K562 (cell line): ENCODE results near the gene RAB39B. TPM values are rescaled to one million over a fixed set of nuclear protein-coding genes. Genes with fewer than 3 reads are reported as not detected.

Experiments used
- CBFA2T3 ChIP-seq: fragments of 450-650 bp; IDR thresholded peaks from 2 replicates; pipeline ENCODE4 v1.6.1; 2017
- CEBPG ChIP-seq, 3 experiments: fragments of 200-800 bp in 1 of 3; sonication (Bioruptor generic) in 1 of 3; sonication (generic) in 1 of 3; formaldehyde crosslinking in 1 of 3; IDR thresholded peaks in 2 of 3; conservative IDR thresholded peaks in 1 of 3; 2 replicates each; pipeline versions ENCODE4 v1.6.1 to v1.8.0; 2016 to 2022; ENCODE audit warnings: missing compliant biosample characterization in 2 of 3, missing genetic modification characterization in 2 of 3, mild to moderate bottlenecking in 1 of 3, missing genetic modification reagents in 1 of 3
- CHD1 ChIP-seq: fragments of 200-600 bp; sonication (generic); IDR thresholded peaks from one replicate; pipeline ENCODE4 v1.6.1; 2012; ENCODE audit warnings: mild to moderate bottlenecking, moderate library complexity, low read length, inconsistent platforms
- KLF1 ChIP-seq: fragments of 450-650 bp; IDR thresholded peaks from 2 replicates; pipeline ENCODE4 v1.6.1; 2016; ENCODE audit warnings: missing genetic modification characterization, missing compliant biosample characterization
- NELFE ChIP-seq: IDR thresholded peaks from 2 replicates; pipeline ENCODE4 v1.6.1; 2011; ENCODE audit warnings: mild to moderate bottlenecking; ENCODE audit not compliant: insufficient read depth, insufficient read length
- NEUROD1 ChIP-seq: fragments of 150-350 bp; IDR thresholded peaks from 2 replicates; pipeline ENCODE4 v1.6.1; 2014; ENCODE audit warnings: borderline replicate concordance, low read length, low read depth; ENCODE audit not compliant: partially characterized antibody
- PPARD ChIP-seq: fragments of 250-450 bp; sonication (Bioruptor Pico); IDR thresholded peaks from 2 replicates; pipeline ENCODE4 v1.8.0; 2022; ENCODE audit warnings: inconsistent platforms, mild to moderate bottlenecking, moderate library complexity
- SMAD3 ChIP-seq: fragments of 450-650 bp; formaldehyde crosslinking; conservative IDR thresholded peaks from 2 replicates; pipeline ENCODE4 v1.4.0; 2020; ENCODE audit warnings: mild to moderate bottlenecking
- STAT5B ChIP-seq: fragments of 250-450 bp; sonication (Bioruptor Pico); IDR thresholded peaks from 2 replicates; pipeline ENCODE4 v1.8.0; 2021; ENCODE audit warnings: mild to moderate bottlenecking, inconsistent platforms
- ZFX ChIP-seq: sonication (generic); formaldehyde crosslinking; IDR thresholded peaks from 2 replicates; pipeline ENCODE4 v1.8.0; 2022; ENCODE audit warnings: mild to moderate bottlenecking, missing genetic modification reagents, moderate library complexity
- ZNF146 ChIP-seq: IDR thresholded peaks from one replicate; pipeline ENCODE4 v1.6.1; 2018; ENCODE audit warnings: missing compliant biosample characterization; ENCODE audit not compliant: unreplicated experiment
- ZNF175 ChIP-seq: fragments of 200-800 bp; sonication (Bioruptor generic); IDR thresholded peaks from 2 replicates; pipeline ENCODE4 v1.6.1; 2016; ENCODE audit warnings: low read depth, mild to moderate bottlenecking, missing genetic modification characterization, missing compliant biosample characterization
- polyA plus RNA-seq, 8 experiments: library from polyadenylated mRNA; depleted of rRNA in 4 of 8; stranded (reverse) in 5 of 8; unstranded in 3 of 8; fragments of >200 nt; fragmentation: Nextera tagmentation in 2 of 8; fragmentation: Illumina TruSeq in 1 of 8; extraction: Ambion mirVana in 2 of 8; extraction: Trizol in 1 of 8; gene quantifications; 2 replicates each; pipeline versions ENCODE4 v1.2.1 to v1.2.3, GENCODE V29; 2011 to 2014; ENCODE audit warnings: inconsistent platforms in 1 of 8, missing spikeins in 1 of 8
- total RNA-seq, 7 experiments: library from RNA; depleted of rRNA in 6 of 7; stranded (reverse); fragments of >200 nt in 6 of 7; fragmentation: Illumina TruSeq in 2 of 7; extraction: Trizol in 2 of 7; gene quantifications; 2 replicates each; pipeline versions ENCODE4 v1.2.1 to v1.2.3, GENCODE V29; 2011 to 2021; ENCODE audit warnings: low replicate concordance in 1 of 7
- TF ChIP-seq, protein P1 (sequence below): fragments of 250-450 bp; sonication (Bioruptor Pico); IDR thresholded peaks from 2 replicates; pipeline ENCODE4 v1.9.0; 2021; ENCODE audit warnings: mild to moderate bottlenecking, inconsistent platforms
- TF ChIP-seq, protein P2 (sequence below): fragments of 250-450 bp; sonication (Bioruptor Pico); IDR thresholded peaks from 2 replicates; pipeline ENCODE4 v1.8.0; 2022; ENCODE audit warnings: moderate library complexity, mild to moderate bottlenecking, inconsistent platforms
- TF ChIP-seq, protein P3 (sequence below): fragments of 450-650 bp; IDR thresholded peaks from 2 replicates; pipeline ENCODE4 v1.6.1; 2018; ENCODE audit not compliant: partially characterized antibody
- TF ChIP-seq, protein P4 (sequence below): fragments of 250-450 bp; sonication (Bioruptor Pico); IDR thresholded peaks from 2 replicates; pipeline ENCODE4 v1.5.0; 2021; ENCODE audit warnings: mild to moderate bottlenecking, borderline replicate concordance
- TF ChIP-seq, protein P5 (sequence below): sonication (generic); IDR thresholded peaks from 2 replicates; pipeline ENCODE4 v1.6.1; 2016

Gene RAB39B
- total and polyA plus RNA-seq, 9 of the 15 experiments (the other 6 are each of a cell fraction or from before 2014, with no cell fraction given) = 0.04 to 0.07 (median 0.04) TPM; not detected in 6

DNA sequence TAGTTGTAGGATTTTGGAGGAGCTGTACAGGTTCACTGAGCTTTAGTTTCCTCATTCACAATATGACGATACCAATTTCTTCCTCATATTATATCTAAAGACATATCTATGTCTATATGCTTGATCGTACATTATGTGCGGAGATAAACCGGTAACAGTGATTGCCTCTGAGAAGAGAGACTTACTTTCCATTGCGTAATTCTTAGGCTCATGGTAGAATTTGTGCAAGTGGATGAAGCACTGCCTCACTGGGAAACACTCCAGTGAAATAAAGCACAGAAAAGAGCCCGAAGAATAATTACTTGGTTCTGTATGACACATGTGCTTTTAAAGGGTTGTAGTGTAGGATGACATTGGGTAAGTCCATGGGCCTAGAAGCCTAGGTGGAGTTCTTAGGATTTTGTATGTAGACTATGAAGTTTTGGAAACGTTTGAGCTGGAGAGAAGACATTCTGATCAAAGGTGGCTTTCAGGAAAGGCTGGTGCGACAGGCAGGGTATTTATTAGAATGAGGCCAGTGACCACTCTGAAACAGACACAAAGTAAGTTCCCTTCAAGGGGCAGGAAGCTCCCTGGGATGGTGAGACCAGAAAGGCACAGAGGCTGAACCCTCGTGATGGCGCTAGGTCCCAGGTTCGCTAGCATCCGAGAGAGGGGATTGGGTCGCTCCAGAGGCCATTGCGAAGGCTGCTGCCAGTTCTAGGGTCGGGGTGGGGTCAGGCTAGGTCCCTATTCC, 48.7 kb downstream of the RAB39B start (continued):
- TF ChIP-seq, protein P1, sequence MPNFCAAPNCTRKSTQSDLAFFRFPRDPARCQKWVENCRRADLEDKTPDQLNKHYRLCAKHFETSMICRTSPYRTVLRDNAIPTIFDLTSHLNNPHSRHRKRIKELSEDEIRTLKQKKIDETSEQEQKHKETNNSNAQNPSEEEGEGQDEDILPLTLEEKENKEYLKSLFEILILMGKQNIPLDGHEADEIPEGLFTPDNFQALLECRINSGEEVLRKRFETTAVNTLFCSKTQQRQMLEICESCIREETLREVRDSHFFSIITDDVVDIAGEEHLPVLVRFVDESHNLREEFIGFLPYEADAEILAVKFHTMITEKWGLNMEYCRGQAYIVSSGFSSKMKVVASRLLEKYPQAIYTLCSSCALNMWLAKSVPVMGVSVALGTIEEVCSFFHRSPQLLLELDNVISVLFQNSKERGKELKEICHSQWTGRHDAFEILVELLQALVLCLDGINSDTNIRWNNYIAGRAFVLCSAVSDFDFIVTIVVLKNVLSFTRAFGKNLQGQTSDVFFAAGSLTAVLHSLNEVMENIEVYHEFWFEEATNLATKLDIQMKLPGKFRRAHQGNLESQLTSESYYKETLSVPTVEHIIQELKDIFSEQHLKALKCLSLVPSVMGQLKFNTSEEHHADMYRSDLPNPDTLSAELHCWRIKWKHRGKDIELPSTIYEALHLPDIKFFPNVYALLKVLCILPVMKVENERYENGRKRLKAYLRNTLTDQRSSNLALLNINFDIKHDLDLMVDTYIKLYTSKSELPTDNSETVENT = no peak
- no peak for TF ChIP-seq NELFE
- no peak for TF ChIP-seq ZNF146
- no peak; the same call in 1 of the 2 replicates for TF ChIP-seq ZFX (CRISPR knock-in tag)
- no peak for TF ChIP-seq CHD1
- no peak for TF ChIP-seq SMAD3 (CRISPR knock-in tag)
- TF ChIP-seq, protein P2, sequence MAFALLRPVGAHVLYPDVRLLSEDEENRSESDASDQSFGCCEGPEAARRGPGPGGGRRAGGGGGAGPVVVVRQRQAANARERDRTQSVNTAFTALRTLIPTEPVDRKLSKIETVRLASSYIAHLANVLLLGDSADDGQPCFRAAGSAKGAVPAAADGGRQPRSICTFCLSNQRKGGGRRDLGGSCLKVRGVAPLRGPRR (CRISPR knock-in tag) = no peak
- no peak for TF ChIP-seq NEUROD1
- no peak for TF ChIP-seq STAT5B (CRISPR knock-in tag)
- TF ChIP-seq, protein P3, sequence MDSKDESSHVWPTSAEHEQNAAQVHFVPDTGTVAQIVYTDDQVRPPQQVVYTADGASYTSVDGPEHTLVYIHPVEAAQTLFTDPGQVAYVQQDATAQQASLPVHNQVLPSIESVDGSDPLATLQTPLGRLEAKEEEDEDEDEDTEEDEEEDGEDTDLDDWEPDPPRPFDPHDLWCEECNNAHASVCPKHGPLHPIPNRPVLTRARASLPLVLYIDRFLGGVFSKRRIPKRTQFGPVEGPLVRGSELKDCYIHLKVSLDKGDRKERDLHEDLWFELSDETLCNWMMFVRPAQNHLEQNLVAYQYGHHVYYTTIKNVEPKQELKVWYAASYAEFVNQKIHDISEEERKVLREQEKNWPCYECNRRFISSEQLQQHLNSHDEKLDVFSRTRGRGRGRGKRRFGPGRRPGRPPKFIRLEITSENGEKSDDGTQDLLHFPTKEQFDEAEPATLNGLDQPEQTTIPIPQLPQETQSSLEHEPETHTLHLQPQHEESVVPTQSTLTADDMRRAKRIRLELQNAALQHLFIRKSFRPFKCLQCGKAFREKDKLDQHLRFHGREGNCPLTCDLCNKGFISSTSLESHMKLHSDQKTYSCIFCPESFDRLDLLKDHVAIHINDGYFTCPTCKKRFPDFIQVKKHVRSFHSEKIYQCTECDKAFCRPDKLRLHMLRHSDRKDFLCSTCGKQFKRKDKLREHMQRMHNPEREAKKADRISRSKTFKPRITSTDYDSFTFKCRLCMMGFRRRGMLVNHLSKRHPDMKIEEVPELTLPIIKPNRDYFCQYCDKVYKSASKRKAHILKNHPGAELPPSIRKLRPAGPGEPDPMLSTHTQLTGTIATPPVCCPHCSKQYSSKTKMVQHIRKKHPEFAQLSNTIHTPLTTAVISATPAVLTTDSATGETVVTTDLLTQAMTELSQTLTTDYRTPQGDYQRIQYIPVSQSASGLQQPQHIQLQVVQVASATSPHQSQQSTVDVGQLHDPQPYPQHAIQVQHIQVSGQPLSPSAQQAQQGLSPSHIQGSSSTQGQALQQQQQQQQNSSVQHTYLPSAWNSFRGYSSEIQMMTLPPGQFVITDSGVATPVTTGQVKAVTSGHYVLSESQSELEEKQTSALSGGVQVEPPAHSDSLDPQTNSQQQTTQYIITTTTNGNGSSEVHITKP = peak; percentile 97
- TF ChIP-seq ZNF175 (CRISPR knock-in tag) = 0 out of 2 replicates have a peak, but pooled peaks have one; percentile 35
- TF ChIP-seq CEBPG (CRISPR knock-in tag; IDR thresholded peaks at IDR 0.05) = peak; percentile 82
- TF ChIP-seq CEBPG (tag; conservative IDR thresholded peaks at IDR 0.05 in 1 of 2, IDR thresholded peaks at IDR 0.05 in 1 of 2) = peak; percentile 96
- TF ChIP-seq, protein P4, sequence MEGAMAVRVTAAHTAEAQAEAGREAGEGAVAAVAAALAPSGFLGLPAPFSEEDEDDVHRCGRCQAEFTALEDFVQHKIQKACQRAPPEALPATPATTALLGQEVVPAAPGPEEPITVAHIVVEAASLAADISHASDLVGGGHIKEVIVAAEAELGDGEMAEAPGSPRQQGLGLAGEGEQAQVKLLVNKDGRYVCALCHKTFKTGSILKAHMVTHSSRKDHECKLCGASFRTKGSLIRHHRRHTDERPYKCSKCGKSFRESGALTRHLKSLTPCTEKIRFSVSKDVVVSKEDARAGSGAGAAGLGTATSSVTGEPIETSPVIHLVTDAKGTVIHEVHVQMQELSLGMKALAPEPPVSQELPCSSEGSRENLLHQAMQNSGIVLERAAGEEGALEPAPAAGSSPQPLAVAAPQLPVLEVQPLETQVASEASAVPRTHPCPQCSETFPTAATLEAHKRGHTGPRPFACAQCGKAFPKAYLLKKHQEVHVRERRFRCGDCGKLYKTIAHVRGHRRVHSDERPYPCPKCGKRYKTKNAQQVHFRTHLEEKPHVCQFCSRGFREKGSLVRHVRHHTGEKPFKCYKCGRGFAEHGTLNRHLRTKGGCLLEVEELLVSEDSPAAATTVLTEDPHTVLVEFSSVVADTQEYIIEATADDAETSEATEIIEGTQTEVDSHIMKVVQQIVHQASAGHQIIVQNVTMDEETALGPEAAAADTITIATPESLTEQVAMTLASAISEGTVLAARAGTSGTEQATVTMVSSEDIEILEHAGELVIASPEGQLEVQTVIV = no peak
- no peak for TF ChIP-seq KLF1
- TF ChIP-seq PPARD (CRISPR knock-in tag) = no peak
- TF ChIP-seq CBFA2T3 = no peak
- TF ChIP-seq, protein P5, sequence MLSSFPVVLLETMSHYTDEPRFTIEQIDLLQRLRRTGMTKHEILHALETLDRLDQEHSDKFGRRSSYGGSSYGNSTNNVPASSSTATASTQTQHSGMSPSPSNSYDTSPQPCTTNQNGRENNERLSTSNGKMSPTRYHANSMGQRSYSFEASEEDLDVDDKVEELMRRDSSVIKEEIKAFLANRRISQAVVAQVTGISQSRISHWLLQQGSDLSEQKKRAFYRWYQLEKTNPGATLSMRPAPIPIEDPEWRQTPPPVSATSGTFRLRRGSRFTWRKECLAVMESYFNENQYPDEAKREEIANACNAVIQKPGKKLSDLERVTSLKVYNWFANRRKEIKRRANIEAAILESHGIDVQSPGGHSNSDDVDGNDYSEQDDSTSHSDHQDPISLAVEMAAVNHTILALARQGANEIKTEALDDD = peak; percentile 52
